Mesendoderm (in vitro differentiated cells): ENCODE data around the gene TOMM34.

Source experiments
- DNase-seq: peaks from one replicate; pipeline ENCODE4 v3.0.0; 2013
- H2AK5ac ChIP-seq: 2 replicates; pipeline ENCODE4 v1.6.1; 2013; ENCODE audit warnings: low read length, inconsistent platforms
- H2BK120ac ChIP-seq: 2 replicates; pipeline ENCODE4 v1.6.1; 2013; ENCODE audit warnings: low read depth, mild to moderate bottlenecking, low read length, moderate library complexity, mixed read lengths
- H2BK15ac ChIP-seq: replicated peaks from 2 replicates; pipeline ENCODE4 v1.6.1; 2013; ENCODE audit warnings: low read depth, mild to moderate bottlenecking, moderate library complexity
- H2BK5ac ChIP-seq: 2 replicates; pipeline ENCODE4 v1.6.1; 2013; ENCODE audit warnings: low read length, inconsistent platforms
- H3K18ac ChIP-seq: 2 replicates; pipeline ENCODE4 v1.6.1; 2013; ENCODE audit warnings: mild to moderate bottlenecking, low read length, mixed read lengths
- H3K23ac ChIP-seq: one replicate; pipeline ENCODE4 v1.6.1; 2013; ENCODE audit warnings: low read length
- H3K27ac ChIP-seq: 2 replicates; pipeline ENCODE4 v1.5.1; 2013; ENCODE audit warnings: low read depth, mild to moderate bottlenecking, inconsistent platforms, low read length, moderate library complexity
- H3K27me3 ChIP-seq: 2 replicates; pipeline ENCODE4 v1.6.1; 2013; ENCODE audit warnings: low read length, control low read depth, mild to moderate bottlenecking, inconsistent platforms; ENCODE audit not compliant: insufficient read depth, poor library complexity
- H3K36me3 ChIP-seq: 2 replicates; pipeline ENCODE4 v1.6.1; 2013; ENCODE audit warnings: low read length, inconsistent platforms; ENCODE audit not compliant: control insufficient read depth, insufficient read depth
- H3K4ac ChIP-seq: one replicate; pipeline ENCODE4 v1.6.1; 2013; ENCODE audit warnings: low read depth, mild to moderate bottlenecking, low read length, moderate library complexity
- H3K4me1 ChIP-seq: 2 replicates; pipeline ENCODE4 v1.6.1; 2013; ENCODE audit warnings: low read depth, low read length, inconsistent platforms; ENCODE audit not compliant: control insufficient read depth
- H3K4me2 ChIP-seq: 2 replicates; pipeline ENCODE4 v1.6.1; 2013; ENCODE audit warnings: low read length
- H3K4me3 ChIP-seq: 2 replicates; pipeline ENCODE4 v1.5.1; 2013; ENCODE audit warnings: mild to moderate bottlenecking, low read length
- H3K56ac ChIP-seq: one replicate; pipeline ENCODE4 v1.6.1; 2013; ENCODE audit warnings: low read length
- H3K79me1 ChIP-seq: 2 replicates; pipeline ENCODE4 v1.6.1; 2013; ENCODE audit warnings: low read length, inconsistent platforms
- H3K79me2 ChIP-seq: 2 replicates; pipeline ENCODE4 v1.6.1; 2013; ENCODE audit warnings: mild to moderate bottlenecking, low read length; ENCODE audit not compliant: control insufficient read depth, insufficient read depth
- H3K9ac ChIP-seq: 2 replicates; pipeline ENCODE4 v1.6.1; 2013; ENCODE audit warnings: low read length, inconsistent platforms
- H4K5ac ChIP-seq: one replicate; pipeline ENCODE4 v1.6.1; 2013; ENCODE audit warnings: low read length
- H4K8ac ChIP-seq: one replicate; pipeline ENCODE4 v1.6.1; 2013; ENCODE audit warnings: low read depth, mild to moderate bottlenecking, control low read depth, low read length, moderate library complexity
- WGBS: extraction: QIAGEN DNeasy Blood & Tissue Kit; methylation state at CpG from one replicate; pipeline ENCODE4 v1.1.7; 2013; ENCODE audit warnings: low lambda C conversion rate, missing lambda C conversion rate; ENCODE audit not compliant: insufficient coverage; ENCODE audit errors: extremely low coverage; 5-methylcytosine and 5-hydroxymethylcytosine counted together

Gene TOMM34

DNA sequence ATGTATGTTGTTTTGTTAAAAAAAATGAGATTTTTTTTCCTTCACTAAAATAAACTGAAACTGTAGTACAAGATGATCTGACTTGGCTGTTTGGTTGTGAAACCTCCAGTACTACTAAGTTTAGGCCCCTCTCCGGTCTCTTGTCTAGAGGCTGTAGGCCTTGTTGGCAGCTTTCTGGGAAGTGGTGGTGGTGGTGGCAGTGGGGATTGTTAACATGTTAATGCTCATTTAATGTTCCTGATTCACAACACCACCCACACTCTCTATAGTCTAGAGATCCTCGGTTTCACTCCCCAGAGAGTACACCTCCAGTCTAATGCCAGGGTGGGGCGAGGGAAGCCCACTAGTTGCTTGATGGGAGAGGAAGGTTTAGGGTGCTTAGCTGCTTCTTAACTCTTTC is 30.2 kb upstream of the TOMM34 start:
- Histone ChIP-seq H3K79me2 (no peaks in the 10 kb centered on the region), H3K36me3 (no peaks in the 10 kb centered on the region), H3K27me3 (no peaks in the 10 kb centered on the region), H4K5ac (no peak overlapping the region), H2BK15ac (no peak overlapping the region), H3K4me3 (no peak overlapping the region), H3K27ac (no peak overlapping the region), H3K18ac (no peak overlapping the region), H2AK5ac (no peak overlapping the region), H3K56ac (peak overlapping the region; percentile 17), H2BK120ac (no peak overlapping the region), H3K9ac (no peak overlapping the region), H3K4me1 (peaks cover 3% of the 10 kb centered on the region), H3K23ac (no peak overlapping the region), H2BK5ac (no peak overlapping the region), H3K4ac (no peak overlapping the region), H3K79me1 (no peaks in the 10 kb centered on the region), H4K8ac (no peak overlapping the region), H3K4me2 (no peak overlapping the region)
- no CpG with 5 or more reads among the region's 3 CpGs for WGBS
- DNase-seq = no peak

DNA sequence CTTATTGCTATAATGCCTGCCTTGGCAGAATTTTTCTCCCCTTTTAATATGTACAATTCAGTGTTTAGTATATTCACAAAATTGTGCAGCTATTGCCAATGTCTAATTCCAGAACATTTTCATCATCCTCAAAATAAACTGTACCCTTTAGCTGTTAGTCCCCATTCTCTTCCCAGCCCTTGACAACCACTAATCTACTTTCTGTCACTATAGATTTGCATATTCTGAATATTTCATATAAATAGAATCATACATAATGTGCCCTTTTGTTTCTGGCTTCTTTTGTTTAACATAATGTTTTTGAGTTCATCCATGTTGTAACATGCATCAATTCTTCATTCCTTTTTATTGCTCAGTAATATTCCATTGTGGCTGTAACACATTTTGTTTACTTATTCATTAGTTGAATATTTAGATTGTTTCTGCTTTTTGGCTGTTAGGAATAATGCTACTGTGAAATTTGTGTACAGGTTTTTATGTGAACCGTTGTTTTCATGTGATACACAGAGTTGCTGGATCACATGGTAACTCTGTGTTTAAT is 28.5 kb upstream of the TOMM34 start:
- H3K79me2 ChIP-seq = no peaks in the 10 kb centered on the region
- H3K18ac ChIP-seq = no peak overlapping the region
- no peak for DNase-seq
- H3K56ac ChIP-seq = no peak overlapping the region
- no peak overlapping the region for H2BK5ac ChIP-seq
- no peak overlapping the region for H3K9ac ChIP-seq
- H3K4me2 ChIP-seq = no peak overlapping the region
- no peak overlapping the region for H4K8ac ChIP-seq
- H3K36me3 ChIP-seq = no peaks in the 10 kb centered on the region
- no peak overlapping the region for H2BK120ac ChIP-seq
- no peak overlapping the region for H4K5ac ChIP-seq
- H2BK15ac ChIP-seq = no peak overlapping the region
- no peak overlapping the region for H2AK5ac ChIP-seq
- H3K27me3 ChIP-seq = no peaks in the 10 kb centered on the region
- peaks cover 3% of the 10 kb centered on the region for H3K4me1 ChIP-seq
- no peak overlapping the region for H3K4ac ChIP-seq
- no peaks in the 10 kb centered on the region for H3K79me1 ChIP-seq
- H3K23ac ChIP-seq = no peak overlapping the region
- H3K4me3 ChIP-seq = no peak overlapping the region
- no peak overlapping the region for H3K27ac ChIP-seq
- no CpG with 5 or more reads among the region's 1 CpG for WGBS

DNA sequence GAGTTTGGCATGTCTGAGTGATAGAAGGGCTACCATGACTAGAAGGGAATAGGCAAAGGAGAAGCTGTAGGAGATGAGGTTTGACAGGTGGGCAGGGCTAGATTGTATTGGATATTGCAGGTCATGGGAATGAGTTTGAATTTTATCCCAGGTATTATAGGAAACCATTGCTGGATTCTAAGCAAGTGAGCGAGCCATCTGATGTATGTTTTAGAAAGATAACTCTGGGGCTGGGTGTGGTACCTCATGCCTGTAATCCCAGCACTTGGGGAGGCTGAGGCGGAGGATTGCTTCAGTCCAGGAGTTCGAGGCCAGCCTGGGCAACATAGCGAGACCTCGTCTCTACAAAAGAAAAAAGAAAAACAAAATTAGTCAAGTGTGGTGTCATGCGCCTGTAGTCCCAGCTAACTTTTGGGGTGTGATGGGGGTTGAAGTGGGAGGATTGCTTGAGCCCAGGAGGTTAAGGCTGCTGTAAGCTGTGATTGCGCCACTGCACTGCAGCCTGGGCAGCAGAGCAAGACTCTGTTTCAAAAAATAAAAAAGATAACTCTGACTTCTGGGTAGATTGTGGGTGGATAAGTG is 23.0 kb upstream of the TOMM34 start:
- Histone ChIP-seq H3K18ac (no peak overlapping the region), H3K27ac (no peak overlapping the region), H4K5ac (no peak overlapping the region), H2BK15ac (no peak overlapping the region), H3K4ac (no peak overlapping the region), H3K4me2 (no peak overlapping the region), H2BK120ac (no peak overlapping the region), H3K27me3 (no peaks in the 10 kb centered on the region), H4K8ac (no peak overlapping the region), H3K4me3 (no peak overlapping the region), H3K23ac (no peak overlapping the region), H3K4me1 (no peaks in the 10 kb centered on the region), H3K79me1 (no peaks in the 10 kb centered on the region), H3K36me3 (peaks cover 2% of the 10 kb centered on the region), H3K79me2 (no peaks in the 10 kb centered on the region), H2BK5ac (no peak overlapping the region), H3K9ac (no peak overlapping the region), H2AK5ac (no peak overlapping the region), H3K56ac (no peak overlapping the region)
- DNase-seq = no peak
- WGBS = no CpG with 5 or more reads among the region's 7 CpGs

- H3K79me2 ChIP-seq = no peaks in the 10 kb centered on the region
- H3K4ac ChIP-seq = no peak overlapping the region
- H3K4me3 ChIP-seq = no peak overlapping the region
- no peak overlapping the region for H3K18ac ChIP-seq
- no peak overlapping the region for H3K27ac ChIP-seq
- H3K36me3 ChIP-seq = peaks cover 2% of the 10 kb centered on the region
- H2BK15ac ChIP-seq = no peak overlapping the region
- no peak for DNase-seq
- WGBS = no CpG with 5 or more reads among the region's 8 CpGs
- no peaks in the 10 kb centered on the region for H3K79me1 ChIP-seq
- no peaks in the 10 kb centered on the region for H3K4me1 ChIP-seq
- H3K9ac ChIP-seq = no peak overlapping the region
- no peak overlapping the region for H4K5ac ChIP-seq
- no peak overlapping the region for H3K4me2 ChIP-seq
- no peak overlapping the region for H2BK120ac ChIP-seq
- no peak overlapping the region for H3K56ac ChIP-seq
- H3K27me3 ChIP-seq = no peaks in the 10 kb centered on the region
- no peak overlapping the region for H3K23ac ChIP-seq
- no peak overlapping the region for H2BK5ac ChIP-seq
- H4K8ac ChIP-seq = no peak overlapping the region
- H2AK5ac ChIP-seq = no peak overlapping the region
Observed at GRCh38 chr20:44981736-44982406, 21.7 kb upstream of the TOMM34 start.

DNA sequence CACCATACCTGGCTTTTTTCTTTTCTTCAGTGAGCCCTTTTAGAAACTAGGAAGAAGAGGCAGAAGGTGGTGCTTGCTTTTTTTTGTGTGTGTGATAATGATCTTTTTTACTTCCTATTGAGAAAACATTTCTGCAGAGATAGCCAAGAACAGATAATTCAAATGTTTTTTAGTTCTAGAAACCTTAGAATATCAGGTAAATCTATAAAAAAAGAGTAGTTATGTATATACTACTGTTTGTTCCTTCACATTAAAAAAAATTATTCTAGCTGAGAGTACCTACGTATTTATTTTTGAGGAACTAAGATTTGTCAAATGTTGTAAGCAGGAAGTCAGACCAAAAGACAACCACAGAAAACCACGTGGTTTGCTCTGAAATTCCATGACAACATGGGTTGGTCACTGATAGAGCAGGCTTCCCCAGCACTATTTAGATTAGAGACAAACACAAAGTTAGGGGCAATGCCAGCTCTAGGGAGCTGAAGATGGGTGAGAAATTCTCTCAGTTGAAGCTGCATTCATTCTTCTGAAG is 19.0 kb upstream of the TOMM34 start:
- WGBS = no CpG with 5 or more reads among the region's 2 CpGs
- H4K8ac ChIP-seq = no peak overlapping the region
- no peaks in the 10 kb centered on the region for H3K4me1 ChIP-seq
- H3K4me3 ChIP-seq = no peak overlapping the region
- H3K27me3 ChIP-seq = no peaks in the 10 kb centered on the region
- no peak overlapping the region for H2BK15ac ChIP-seq
- H3K23ac ChIP-seq = no peak overlapping the region
- peaks cover 2% of the 10 kb centered on the region for H3K36me3 ChIP-seq
- no peaks in the 10 kb centered on the region for H3K79me1 ChIP-seq
- H3K79me2 ChIP-seq = no peaks in the 10 kb centered on the region
- DNase-seq = no peak
- H3K4ac ChIP-seq = no peak overlapping the region
- no peak overlapping the region for H2BK120ac ChIP-seq
- H3K27ac ChIP-seq = no peak overlapping the region
- no peak overlapping the region for H3K56ac ChIP-seq
- H4K5ac ChIP-seq = no peak overlapping the region
- no peak overlapping the region for H3K4me2 ChIP-seq
- H3K18ac ChIP-seq = no peak overlapping the region
- no peak overlapping the region for H2AK5ac ChIP-seq
- no peak overlapping the region for H3K9ac ChIP-seq
- no peak overlapping the region for H2BK5ac ChIP-seq
